ENCODE data around the gene ZNF462.

GRCh38 chr9:106933470-106933869 lies 70.5 kb downstream of the ZNF462 start:
- TF ChIP-seq CTCF (conservative IDR thresholded peaks at IDR 0.05; ENCODE audit: low read depth in 2 of 2) (no peak), STAT1 (IDR thresholded peaks at IDR 0.05; ENCODE audit: unreplicated experiment) (no peak), POLR2AphosphoS5 (IDR thresholded peaks at IDR 0.05; ENCODE audit: low read depth) (no peak), JUNB (IDR thresholded peaks at IDR 0.05; ENCODE audit: unreplicated experiment) (no peak), EZH2phosphoT487 (IDR thresholded peaks at IDR 0.05; ENCODE audit: unreplicated experiment) (no peak), REST (IDR thresholded peaks at IDR 0.05; ENCODE audit: unreplicated experiment) (no peak), ZNF331 (CRISPR knock-in tag; IDR thresholded peaks at IDR 0.05; ENCODE audit: low read depth) (no peak), EZH2 (IDR thresholded peaks at IDR 0.05; ENCODE audit: low read depth, unreplicated experiment) (no peak), NANOG (IDR thresholded peaks at IDR 0.05; ENCODE audit: borderline replicate concordance) (no peak), CREB1 (CRISPR knock-in tag; IDR thresholded peaks at IDR 0.05; ENCODE audit: low read depth) (no peak)
